Measurements from ENCODE around the gene EPHA6. TPM values are rescaled to one million over a fixed set of nuclear protein-coding genes. Genes with fewer than 3 reads are reported as not detected.

The EPHA6 gene
- total and polyA plus RNA-seq, 7 donors, result 0.58 to 53.5 (median 45.4) TPM; not detected in 2

- no peaks in the 10 kb centered on the region for H3K36me3 ChIP-seq
- peak; percentile 59 for DNase-seq
- H3K4me3 ChIP-seq, result no peak overlapping the region
- peaks cover 0 to 25% (median 5%) of the 10 kb centered on the region in 4 donors for H3K4me1 ChIP-seq
- no peaks in the 10 kb centered on the region for H3K9me3 ChIP-seq
- H3K27ac ChIP-seq, result no peak overlapping the region
- intact Hi-C loops (cut with DNase I), result loop anchor here (2.0 to 10.0 kb wide), 4 partner anchors 154 to 856 kb away; no protein-coding TSS in a partner anchor
- TF ChIP-seq POLR2A (IDR thresholded peaks at IDR 0.05) (no peak), CTCF (IDR thresholded peaks at IDR 0.05) (peak; percentile 29 to 61 (median 58))
- WGBS, 2 donors, result 0 to 6% methylated on average over 1 of the region's 1 CpG
- no peaks in the 10 kb centered on the region for H3K27me3 ChIP-seq
Observed at GRCh38 chr3:96863129-96863740, 48.8 kb downstream of the EPHA6 start.

- no peaks in the 10 kb centered on the region for H3K36me3 ChIP-seq
- H3K4me1 ChIP-seq, result peaks cover 0 to 25% (median 2%) of the 10 kb centered on the region in 4 donors
- H3K27me3 ChIP-seq, result no peaks in the 10 kb centered on the region
- TF ChIP-seq CTCF (IDR thresholded peaks at IDR 0.05) (no peak), POLR2A (IDR thresholded peaks at IDR 0.05) (no peak), EP300 (IDR thresholded peaks at IDR 0.05) (no peak), POLR2AphosphoS5 (IDR thresholded peaks at IDR 0.05) (no peak)
- H3K4me3 ChIP-seq, result no peak overlapping the region
- 34 to 41% methylated on average over 2 of the region's 2 CpGs for WGBS, 2 donors
- no peak overlapping the region for H3K27ac ChIP-seq
- DNase-seq, result no peak
- intact Hi-C loops (cut with DNase I), result loop anchor here (10.0 kb wide), 2 partner anchors 369 to 789 kb away; no protein-coding TSS in a partner anchor
- no peaks in the 10 kb centered on the region for H3K9me3 ChIP-seq
Observed at GRCh38 chr3:96865605-96866004, 51.2 kb downstream of the EPHA6 start.

- Histone ChIP-seq H3K27me3 (no peaks in the 10 kb centered on the region), H3K4me3 (no peak overlapping the region), H3K36me3 (no peaks in the 10 kb centered on the region), H3K4me1 (no peaks in the 10 kb centered on the region), H3K9me3 (no peaks in the 10 kb centered on the region), H3K27ac (no peak overlapping the region)
- WGBS, 2 donors, result 69 to 82% methylated on average over 2 of the region's 2 CpGs
- intact Hi-C loops (cut with DNase I), result loop anchor here (10.0 kb wide), 2 partner anchors 365 to 785 kb away; no protein-coding TSS in a partner anchor
- DNase-seq, result no peak
- TF ChIP-seq CTCF (IDR thresholded peaks at IDR 0.05), result no peak
- TF ChIP-seq POLR2A (IDR thresholded peaks at IDR 0.05), result no peak
- TF ChIP-seq POLR2AphosphoS5 (IDR thresholded peaks at IDR 0.05), result no peak
- no peak for TF ChIP-seq EP300 (IDR thresholded peaks at IDR 0.05)
Observed at GRCh38 chr3:96869316-96869715, 54.9 kb downstream of the EPHA6 start.

DNA sequence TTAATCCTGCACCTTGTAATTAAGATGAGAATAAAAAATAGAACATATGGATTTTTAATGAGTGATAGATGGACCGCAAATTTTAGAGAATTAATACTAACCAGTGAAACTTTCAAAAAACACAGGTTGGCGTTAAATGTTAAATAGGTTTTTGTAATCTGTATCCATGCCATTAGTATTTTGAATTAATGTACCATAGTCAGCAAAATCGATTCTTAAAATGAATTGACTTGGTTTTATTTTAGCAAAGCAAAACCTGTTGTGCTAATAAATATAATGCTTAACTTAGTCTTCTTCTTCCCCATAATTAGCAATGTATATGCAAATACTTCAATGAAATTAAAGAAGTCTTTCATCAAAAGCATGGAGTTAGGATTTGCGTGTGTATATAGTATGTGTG, 63.1 kb downstream of the EPHA6 start:
- TF ChIP-seq POLR2A (IDR thresholded peaks at IDR 0.05) (no peak), CTCF (IDR thresholded peaks at IDR 0.05) (no peak), POLR2AphosphoS5 (IDR thresholded peaks at IDR 0.05) (no peak), EP300 (IDR thresholded peaks at IDR 0.05) (no peak)
- no peaks in the 10 kb centered on the region for H3K27me3 ChIP-seq
- no peaks in the 10 kb centered on the region for H3K36me3 ChIP-seq
- H3K4me3 ChIP-seq, result no peak overlapping the region
- 91 to 92% methylated on average over 4 of the region's 4 CpGs for WGBS, 2 donors
- H3K9me3 ChIP-seq, result no peaks in the 10 kb centered on the region
- DNase-seq, result no peak
- intact Hi-C loops (cut with DNase I), result no loop called here
- H3K4me1 ChIP-seq, result no peaks in the 10 kb centered on the region
- H3K27ac ChIP-seq, result no peak overlapping the region

GRCh38 chr3:96900031-96900430, 85.6 kb downstream of the EPHA6 start:
- no peak overlapping the region for H3K27ac ChIP-seq
- DNase-seq, result no peak
- H3K4me3 ChIP-seq, result no peak overlapping the region
- no peak for TF ChIP-seq POLR2AphosphoS5 (IDR thresholded peaks at IDR 0.05)
- no peak for TF ChIP-seq POLR2A (IDR thresholded peaks at IDR 0.05)
- TF ChIP-seq EP300 (IDR thresholded peaks at IDR 0.05), result no peak
- no peak for TF ChIP-seq CTCF (IDR thresholded peaks at IDR 0.05)
- H3K36me3 ChIP-seq, result no peaks in the 10 kb centered on the region
- WGBS, 2 donors, result 73 to 84% methylated on average over 1 of the region's 1 CpG
- no peaks in the 10 kb centered on the region for H3K9me3 ChIP-seq
- H3K4me1 ChIP-seq, result no peaks in the 10 kb centered on the region
- H3K27me3 ChIP-seq, result no peaks in the 10 kb centered on the region
- intact Hi-C loops (cut with DNase I), result no loop called here
